ENCODE results near the gene PHC3. TPM values are rescaled to one million over a fixed set of nuclear protein-coding genes. Genes with fewer than 3 reads are reported as not detected.
A peak's percentile ranks its signal among the peaks of the same experiment; 100 is the strongest.

Gene PHC3, protein sequence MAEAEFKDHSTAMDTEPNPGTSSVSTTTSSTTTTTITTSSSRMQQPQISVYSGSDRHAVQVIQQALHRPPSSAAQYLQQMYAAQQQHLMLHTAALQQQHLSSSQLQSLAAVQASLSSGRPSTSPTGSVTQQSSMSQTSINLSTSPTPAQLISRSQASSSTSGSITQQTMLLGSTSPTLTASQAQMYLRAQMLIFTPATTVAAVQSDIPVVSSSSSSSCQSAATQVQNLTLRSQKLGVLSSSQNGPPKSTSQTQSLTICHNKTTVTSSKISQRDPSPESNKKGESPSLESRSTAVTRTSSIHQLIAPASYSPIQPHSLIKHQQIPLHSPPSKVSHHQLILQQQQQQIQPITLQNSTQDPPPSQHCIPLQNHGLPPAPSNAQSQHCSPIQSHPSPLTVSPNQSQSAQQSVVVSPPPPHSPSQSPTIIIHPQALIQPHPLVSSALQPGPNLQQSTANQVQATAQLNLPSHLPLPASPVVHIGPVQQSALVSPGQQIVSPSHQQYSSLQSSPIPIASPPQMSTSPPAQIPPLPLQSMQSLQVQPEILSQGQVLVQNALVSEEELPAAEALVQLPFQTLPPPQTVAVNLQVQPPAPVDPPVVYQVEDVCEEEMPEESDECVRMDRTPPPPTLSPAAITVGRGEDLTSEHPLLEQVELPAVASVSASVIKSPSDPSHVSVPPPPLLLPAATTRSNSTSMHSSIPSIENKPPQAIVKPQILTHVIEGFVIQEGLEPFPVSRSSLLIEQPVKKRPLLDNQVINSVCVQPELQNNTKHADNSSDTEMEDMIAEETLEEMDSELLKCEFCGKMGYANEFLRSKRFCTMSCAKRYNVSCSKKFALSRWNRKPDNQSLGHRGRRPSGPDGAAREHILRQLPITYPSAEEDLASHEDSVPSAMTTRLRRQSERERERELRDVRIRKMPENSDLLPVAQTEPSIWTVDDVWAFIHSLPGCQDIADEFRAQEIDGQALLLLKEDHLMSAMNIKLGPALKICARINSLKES
- total RNA-seq (2016; rRNA removed; fragmentation: Illumina TruSeq; extraction: Trizol): 16.5 and 24.1 TPM in 2 replicates
- 83.1 and 87.8 TPM in 2 replicates for total RNA-seq (2016; cell fraction: cytosol; rRNA removed; fragmentation: Illumina TruSeq; extraction: Trizol; ENCODE audit: low read depth)
- total RNA-seq (2016; cell fraction: insoluble cytoplasmic fraction; rRNA removed; fragmentation: Illumina TruSeq; extraction: Trizol): 15.1 and 19.9 TPM in 2 replicates
- total RNA-seq (2016; cell fraction: membrane; rRNA removed; fragmentation: Illumina TruSeq; extraction: Trizol): 17.9 and 22.5 TPM in 2 replicates
- total RNA-seq (2016; cell fraction: nucleus; rRNA removed; fragmentation: Illumina TruSeq; extraction: Trizol): 45.6 and 47.3 TPM in 2 replicates
- 42.9 and 49.0 TPM in 2 replicates for polyA plus RNA-seq (2011; rRNA removed)
- polyA plus RNA-seq (2011; cell fraction: cytosol; rRNA removed): 18.5 and 21.7 TPM in 2 replicates
- 64.0 and 65.6 TPM in 2 replicates for polyA plus RNA-seq (2011; cell fraction: nucleus; rRNA removed)
- polyA plus RNA-seq (2012): 12.8 and 14.1 TPM in 2 replicates
- 0.53 and 0.69 TPM in 2 replicates for polyA plus RNA-seq (2016; cell fraction: cytosol; fragmentation: Illumina TruSeq; extraction: Trizol; ENCODE audit: low read depth)
- 6.1 and 6.6 TPM in 2 replicates for polyA plus RNA-seq (2016; cell fraction: insoluble cytoplasmic fraction; fragmentation: Illumina TruSeq; extraction: Trizol; ENCODE audit: low read depth)
- polyA plus RNA-seq (2016; cell fraction: membrane; fragmentation: Illumina TruSeq; extraction: Trizol; ENCODE audit: low read depth): 0.78 TPM in 2 replicates
- polyA plus RNA-seq (2016; cell fraction: nucleus; fragmentation: Illumina TruSeq; extraction: Trizol; ENCODE audit: insufficient read depth, low read depth): 21.1 and 24.6 TPM in 2 replicates
- 193 and 376 TPM in 2 replicates for polyA minus RNA-seq (2011; rRNA and poly(A)+ RNA removed; ENCODE audit: low replicate concordance)
- polyA minus RNA-seq (2011; cell fraction: cytosol; rRNA and poly(A)+ RNA removed): 15.6 and 17.5 TPM in 2 replicates
- polyA minus RNA-seq (2011; cell fraction: nucleus; rRNA and poly(A)+ RNA removed): 86.4 and 113 TPM in 2 replicates
- percentile 89 among the genes with signal in this experiment for Bru-seq, nascent RNA
- BruChase-seq, experiment 1, labeled RNA remaining after a 6-hour chase: percentile 90 among the genes with signal in this experiment
- BruChase-seq, experiment 2, labeled RNA remaining after a 2-hour chase: percentile 90 among the genes with signal in this experiment
- long read RNA-seq, experiment 1, partial matches to known transcripts: 0 of 1 reads
- long read RNA-seq, experiment 1, other reads (novel, unspliced or antisense): 1 of 1 reads
- long read RNA-seq, experiment 2, full-length matches to known transcripts: 1 of 7 reads
- long read RNA-seq, experiment 2, partial matches to known transcripts: 0 of 7 reads
- long read RNA-seq, experiment 2, other reads (novel, unspliced or antisense): 6 of 7 reads

DNA sequence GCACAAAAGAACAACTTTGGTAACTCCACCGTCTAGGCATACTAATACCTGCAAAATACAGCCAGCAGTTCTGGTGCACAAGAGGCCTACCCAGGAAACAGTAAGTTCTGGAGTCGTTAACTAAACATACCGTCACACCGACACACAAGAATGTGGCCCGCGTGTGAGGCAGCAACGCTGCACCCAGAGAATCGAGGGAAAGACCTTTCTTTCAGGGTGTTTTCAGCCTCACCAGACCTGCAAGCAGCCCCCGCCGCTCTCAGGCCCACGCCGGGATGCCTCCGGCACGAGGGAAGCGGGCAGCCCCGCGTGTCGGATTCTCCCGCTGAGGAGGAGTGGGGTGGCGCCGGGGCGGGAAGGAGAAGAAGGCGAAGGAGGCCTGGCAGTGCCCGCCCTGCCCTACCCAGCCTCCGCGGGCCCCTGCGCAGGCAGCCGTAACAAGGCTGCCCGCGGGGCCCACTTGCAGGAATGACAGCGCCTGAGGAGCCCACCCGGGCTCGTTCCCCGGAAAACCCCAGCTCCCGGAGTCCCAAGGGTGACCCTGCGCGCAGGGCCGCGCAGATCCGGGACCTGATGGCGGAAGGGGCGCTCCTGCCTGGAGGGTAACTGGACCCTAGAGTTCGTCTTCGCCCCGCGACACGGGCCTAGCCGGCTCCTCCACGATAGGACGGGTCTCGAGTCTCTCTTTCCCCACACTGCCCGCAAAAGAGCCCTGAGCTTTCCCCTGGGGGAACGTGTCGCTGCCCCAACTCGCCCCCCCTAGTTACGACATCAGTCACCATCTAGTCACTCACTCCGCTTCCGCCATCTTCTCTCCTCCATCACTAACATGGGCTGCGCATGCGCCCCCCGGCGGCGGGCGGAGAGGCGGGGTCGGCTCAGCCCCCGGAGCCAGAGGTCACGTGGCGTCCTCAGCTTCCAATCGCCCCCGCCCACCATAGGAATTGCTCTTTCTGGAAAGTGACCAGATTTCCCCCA is at the start of gene PHC3:
PHC3 (minus strand) TSS at position 826 of the 978 bp plus-strand sequence; CDS start at position 808, 18 bp downstream.
- ATAC-seq (peak; percentile 86), DNase-seq (ENCODE audit: low spot score) (peak; percentile 87), FAIRE-seq (no peak)
- Histone ChIP-seq H3K36me3 (replicated peaks in 1 of 2; ENCODE audit: control insufficient read depth in 1 of 2, insufficient read depth in 2 of 2, low read length in 2 of 2) (peaks cover 0 to 19% of the 10 kb centered on the region in 2 experiments; a peak in 3 of 5 replicates), H3K4me3 (replicated peaks in 1 of 3; ENCODE audit: insufficient read depth in 1 of 3, low read depth in 2 of 3, low read length in 3 of 3) (peak within 1 kb of the TSS; percentile 87 to 99 (median 98)), H3K4me1 (ENCODE audit: insufficient read depth, low read length) (peaks cover 35% of the 10 kb centered on the region), H3K9me3 (ENCODE audit: low read length) (no peaks in the 10 kb centered on the region), H3K27me3 (ENCODE audit: control insufficient read depth in 1 of 2, insufficient read depth in 2 of 2, low read length in 2 of 2) (no peaks in the 10 kb centered on the region; a peak in 1 of 5 replicates), H3K79me2 (ENCODE audit: insufficient read depth, low read length) (peaks cover 35% of the 10 kb centered on the region), H2AFZ (ENCODE audit: low read length) (peak within 1 kb of the TSS; percentile 63), H3K27ac (ENCODE audit: extremely low read length, insufficient read depth, low read length) (peak within 1 kb of the TSS; percentile 78), H3K9ac (ENCODE audit: insufficient read depth, low read depth, low read length) (peak within 1 kb of the TSS; percentile 91), H4K20me1 (ENCODE audit: insufficient read depth, low read length) (no peaks in the 10 kb centered on the region), H3K4me2 (ENCODE audit: low read depth, low read length) (peak within 1 kb of the TSS; percentile 92)
- 0% methylated on average over 36 of the region's 71 CpGs for WGBS (ENCODE audit: low lambda C conversion rate)
- in situ Hi-C loops (cut with HindIII; ENCODE audit: extremely low pct_ligation_motif_present, low pct_unique_long_range_greater_than_20kb) (no loop called here), intact Hi-C loops (cut with micrococcal nuclease; ENCODE audit: unreplicated experiment) (loop anchor here (2.0 kb wide), 2 partner anchors 42 to 176 kb away; partner anchors contain the start of genes PRKCI and SKIL)
- CTCF ChIA-PET (ENCODE audit: low intra/inter-chr PET ratio, low total read pairs): no interaction called here
- POLR2A ChIA-PET: interaction anchor here (0.9 to 1.0 kb wide), 2 partner anchors 9 to 41 kb away, joined by 3 to 5 read pairs; partner anchors contain the start of gene PRKCI
- no TSS peak for BruUV-seq (replicated peaks)
- TF ChIP-seq ZNF530 (CRISPR knock-in tag; IDR thresholded peaks at IDR 0.05; ENCODE audit: low read depth) (no peak), ZNF576 (CRISPR knock-in tag; IDR thresholded peaks at IDR 0.05) (no peak), ATF7-NPFF (CRISPR knock-in tag; IDR thresholded peaks at IDR 0.05; ENCODE audit: low read depth) (0 out of 2 replicates have a peak, but pooled peaks have one; percentile 8), ZNF652 (CRISPR knock-in tag; IDR thresholded peaks at IDR 0.05; ENCODE audit: borderline replicate concordance, low read depth) (no peak), EHMT2 (IDR thresholded peaks at IDR 0.05; ENCODE audit: borderline replicate concordance, low read depth, low read length) (no peak), SUZ12 (IDR thresholded peaks at IDR 0.05; ENCODE audit: low read depth, low read length) (no peak), MBNL3 (CRISPR knock-in tag; conservative IDR thresholded peaks at IDR 0.05) (no peak), ZNF589 (CRISPR knock-in tag; conservative IDR thresholded peaks at IDR 0.05) (peak; percentile 13; the same call in 1 of the 2 replicates), ZNF430 (CRISPR knock-in tag; IDR thresholded peaks at IDR 0.05) (no peak), PHF21A (CRISPR knock-in tag; IDR thresholded peaks at IDR 0.05) (no peak), MTF1 (CRISPR knock-in tag; IDR thresholded peaks at IDR 0.05) (no peak)
